Anterior cingulate cortex (tissue), 58 donors: ENCODE measurements around the gene GCNA.

ENCODE experiments used
- DNase-seq, 58 donors: peaks; one replicate each; lab custom pipeline; 2025; lab: John Stamatoyannopoulos, UW

The GCNA gene

DNA sequence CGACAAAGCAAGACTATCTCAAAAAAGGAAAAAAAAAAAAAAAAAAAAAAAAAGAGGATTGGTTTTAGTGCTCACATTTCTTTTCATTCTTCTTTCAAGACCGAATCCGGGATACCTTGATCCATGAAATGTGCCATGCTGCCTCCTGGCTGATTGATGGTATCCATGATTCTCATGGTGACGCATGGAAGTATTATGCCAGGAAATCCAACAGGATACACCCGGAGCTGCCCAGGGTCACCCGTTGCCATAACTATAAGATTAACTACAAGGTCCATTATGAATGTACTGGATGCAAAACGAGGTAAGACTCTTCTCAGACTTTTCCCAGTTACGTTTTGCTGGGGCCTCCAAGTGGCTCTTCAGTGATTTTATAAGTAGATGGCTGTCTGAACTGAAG lies 34.0 kb downstream of the GCNA start:
- DNase-seq, result no peak

GRCh38 chrX:71615056-71615455 lies 36.8 kb downstream of the GCNA start:
- no peak for DNase-seq

GRCh38 chrX:71615954-71616353 lies 37.7 kb downstream of the GCNA start:
- DNase-seq, result no peak

GRCh38 chrX:71616672-71617529 lies 38.7 kb downstream of the GCNA start:
- DNase-seq, result no peak

GRCh38 chrX:71617742-71618141 lies 39.5 kb downstream of the GCNA start:
- DNase-seq, result no peak

GRCh38 chrX:71618303-71618721 lies 40.1 kb downstream of the GCNA start, which contains the start of gene CXCR3:
Gene CXCR3, minus strand, starts transcription at chrX:71618511. Its CDS starts 62 bp downstream, at chrX:71618449.
- no peak for DNase-seq

DNA sequence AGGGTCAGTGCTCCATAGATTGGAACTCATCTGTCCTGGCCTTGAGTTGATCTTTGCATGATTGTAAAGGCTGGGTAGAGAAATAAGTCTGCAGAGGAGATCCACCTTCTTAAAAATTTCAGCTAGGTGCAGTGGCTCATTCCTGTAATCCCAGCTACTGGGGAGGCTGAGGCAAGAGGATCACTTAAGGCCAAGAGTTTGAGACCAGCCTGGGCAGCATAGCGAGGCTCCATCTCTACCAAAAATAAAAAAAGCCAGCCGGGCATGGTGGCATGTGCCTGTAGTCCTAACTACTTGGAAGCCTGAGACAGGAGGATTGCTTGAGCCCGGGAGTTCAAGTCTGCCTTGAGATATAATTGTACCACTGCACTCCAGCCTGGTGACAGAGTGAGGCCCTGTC lies 40.5 kb downstream of the GCNA start:
- no peak for DNase-seq

DNA sequence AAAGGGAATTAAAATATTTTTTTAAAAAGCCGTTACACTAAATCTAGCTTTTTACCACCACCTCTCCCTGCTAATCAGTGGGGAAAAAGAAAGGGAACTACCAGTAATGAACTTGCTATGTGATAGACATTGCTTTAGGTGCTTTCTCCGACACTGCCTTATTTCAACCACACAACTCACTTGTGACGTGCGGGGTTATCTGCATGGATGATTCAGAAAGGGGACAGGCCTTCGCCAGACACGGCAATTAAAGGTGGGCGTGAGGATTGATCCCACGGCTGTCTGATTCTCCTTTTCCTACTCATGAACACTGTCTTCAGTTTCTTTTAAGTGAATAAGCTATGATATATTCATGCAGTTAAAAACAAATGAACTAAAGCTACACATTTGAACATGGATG lies 41.0 kb downstream of the GCNA start:
- DNase-seq, result no peak

GRCh38 chrX:71619986-71620385 lies 41.7 kb downstream of the GCNA start:
- no peak for DNase-seq

DNA sequence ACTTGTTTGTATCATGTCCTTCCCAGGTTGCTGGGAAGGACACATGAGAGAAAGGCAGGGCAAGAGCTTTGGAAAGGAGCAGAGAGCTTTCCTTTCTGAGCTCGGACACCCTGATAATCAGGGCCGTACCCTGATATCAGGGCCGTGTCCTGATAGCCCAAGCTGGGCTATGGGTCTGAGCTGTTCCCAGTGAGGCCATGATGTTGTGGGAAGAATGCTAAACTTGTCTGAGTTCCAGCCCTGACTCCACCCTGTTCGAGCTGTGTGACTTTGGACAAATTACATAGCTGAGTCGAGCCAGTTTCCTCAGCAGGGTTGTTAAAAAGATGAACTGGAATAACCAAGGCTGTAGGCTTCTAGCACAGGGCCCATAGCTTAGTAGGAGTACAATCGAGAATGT lies 43.4 kb downstream of the GCNA start:
- no peak for DNase-seq

DNA sequence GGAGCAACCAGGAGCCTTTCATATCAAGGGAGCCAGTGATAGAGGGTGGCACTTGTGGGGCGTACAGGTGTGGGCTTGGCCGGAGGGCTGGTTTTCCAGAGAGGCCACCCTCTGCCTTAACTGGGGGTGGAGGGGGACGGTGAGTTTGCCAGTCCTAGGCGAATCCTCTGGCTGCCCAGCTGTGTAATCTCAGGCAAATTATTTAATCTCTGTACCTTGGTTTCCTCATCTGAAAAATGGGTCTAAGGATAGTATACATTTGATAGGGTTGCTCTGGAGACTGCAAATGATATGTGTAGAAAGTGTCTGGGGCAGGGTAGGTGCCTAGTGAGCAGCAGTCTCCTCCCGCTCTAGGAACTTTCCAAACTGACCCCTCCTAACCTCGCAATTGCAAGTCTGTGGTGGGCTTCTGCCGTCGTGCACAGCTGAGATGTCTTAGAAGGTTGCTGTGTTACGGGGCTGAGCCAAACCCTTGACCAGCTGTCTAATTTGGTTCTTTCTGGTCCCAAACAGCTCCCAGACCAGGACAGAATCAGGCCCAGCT lies 43.9 kb downstream of the GCNA start:
- no peak for DNase-seq

DNA sequence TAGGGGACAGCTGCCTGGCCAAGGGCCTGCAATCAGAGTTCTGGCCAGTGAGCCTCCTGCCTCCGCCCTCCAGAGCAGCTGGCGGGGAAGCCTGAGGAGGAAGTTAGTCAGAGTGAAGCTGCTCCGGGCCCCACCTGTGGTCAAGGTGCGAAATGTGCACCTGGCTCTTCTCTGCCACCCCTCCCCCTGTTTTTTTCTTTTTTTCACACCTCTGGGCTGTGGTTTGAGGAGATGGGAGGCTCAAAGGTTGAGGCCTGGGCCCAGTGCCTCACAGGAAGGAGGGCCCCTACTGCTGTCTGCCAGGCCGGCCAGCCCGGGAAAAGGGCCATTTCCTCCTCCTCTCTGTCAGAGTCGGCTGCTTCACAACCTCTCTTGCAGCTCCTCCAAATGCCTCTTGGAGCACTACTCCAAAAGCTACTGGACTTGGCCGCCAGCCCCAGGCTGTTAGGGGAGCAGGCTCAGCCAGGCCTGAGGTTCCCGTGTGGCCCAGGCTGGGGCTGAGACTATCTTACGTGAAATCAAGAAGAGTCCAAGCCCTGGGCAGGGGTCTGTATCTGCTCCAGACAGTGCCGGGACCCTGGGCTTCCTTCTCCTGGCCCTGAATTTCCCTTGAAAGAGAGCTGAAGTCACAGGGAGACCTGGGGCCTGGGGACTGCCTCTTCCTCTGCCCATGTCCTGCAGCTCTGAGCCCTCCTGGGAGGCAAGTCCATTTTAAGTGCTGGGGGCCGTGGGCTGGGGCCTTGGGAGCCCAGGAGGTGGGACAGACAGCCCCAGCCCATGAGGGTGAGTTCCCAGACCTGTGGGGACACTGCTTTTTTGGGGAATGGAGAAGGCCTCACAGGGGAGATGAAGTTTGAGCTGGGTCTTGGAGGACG lies 44.6 kb downstream of the GCNA start:
- DNase-seq, result peak in 47 of 58 donors; percentile 3 to 74 (median 38)

DNA sequence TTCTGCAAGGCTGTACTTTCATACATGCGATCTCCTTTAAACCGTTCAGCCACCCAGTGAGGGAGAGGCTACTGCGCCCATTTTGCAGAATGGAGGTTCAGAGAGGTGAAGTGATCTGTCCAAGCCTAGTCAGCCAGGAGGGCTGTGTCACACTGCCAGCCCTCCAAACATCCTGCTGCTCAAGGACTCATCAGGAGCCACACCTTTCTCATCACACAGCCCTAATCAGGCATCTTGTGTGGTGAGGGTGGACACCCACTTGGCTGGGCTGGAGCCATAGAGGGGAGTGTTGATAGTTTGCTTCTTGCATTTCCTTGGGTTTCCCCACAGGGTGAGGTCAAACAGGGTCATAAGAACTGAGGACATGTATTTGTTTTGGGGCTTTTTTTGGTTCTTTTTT lies 45.5 kb downstream of the GCNA start:
- DNase-seq, result no peak

DNA sequence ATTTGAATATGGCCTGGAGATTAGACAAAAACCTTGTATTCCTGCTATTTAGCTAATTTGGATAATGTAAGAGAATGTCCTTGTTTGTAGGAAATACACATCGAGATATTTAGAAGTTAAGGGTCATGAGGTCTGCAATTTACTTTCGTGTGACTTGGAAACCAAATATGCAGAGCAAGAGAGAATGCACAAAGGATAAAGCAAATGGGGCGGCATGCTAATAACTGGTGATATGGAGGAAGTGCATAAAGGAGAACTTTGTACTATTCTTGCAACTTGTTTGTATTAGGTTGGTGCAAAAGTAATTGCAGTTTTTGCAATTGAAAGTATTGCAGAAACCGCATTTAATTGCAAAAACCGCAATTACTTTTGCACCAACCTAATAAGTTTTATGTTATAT lies 47.2 kb downstream of the GCNA start:
- no peak for DNase-seq

DNA sequence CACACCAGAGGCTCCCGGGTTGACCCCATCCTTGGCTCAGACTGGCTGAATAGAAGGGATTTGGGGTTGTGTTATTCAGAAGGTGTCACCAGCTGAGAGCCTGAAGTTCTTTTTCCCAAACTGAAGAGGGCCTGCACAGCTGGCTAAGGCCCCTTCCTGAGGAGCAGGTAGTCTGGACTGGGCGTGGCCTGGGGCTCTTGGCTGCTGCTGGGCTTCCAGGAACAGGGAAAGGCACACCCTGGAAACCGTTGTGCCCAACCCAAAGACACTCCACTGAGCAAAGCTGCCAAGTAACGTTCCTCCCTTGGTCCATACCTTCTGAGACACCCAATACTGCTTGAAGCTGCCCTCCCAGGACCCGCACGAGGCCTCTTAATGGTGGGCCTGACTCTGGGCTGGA lies 48.3 kb downstream of the GCNA start:
- no peak for DNase-seq

DNA sequence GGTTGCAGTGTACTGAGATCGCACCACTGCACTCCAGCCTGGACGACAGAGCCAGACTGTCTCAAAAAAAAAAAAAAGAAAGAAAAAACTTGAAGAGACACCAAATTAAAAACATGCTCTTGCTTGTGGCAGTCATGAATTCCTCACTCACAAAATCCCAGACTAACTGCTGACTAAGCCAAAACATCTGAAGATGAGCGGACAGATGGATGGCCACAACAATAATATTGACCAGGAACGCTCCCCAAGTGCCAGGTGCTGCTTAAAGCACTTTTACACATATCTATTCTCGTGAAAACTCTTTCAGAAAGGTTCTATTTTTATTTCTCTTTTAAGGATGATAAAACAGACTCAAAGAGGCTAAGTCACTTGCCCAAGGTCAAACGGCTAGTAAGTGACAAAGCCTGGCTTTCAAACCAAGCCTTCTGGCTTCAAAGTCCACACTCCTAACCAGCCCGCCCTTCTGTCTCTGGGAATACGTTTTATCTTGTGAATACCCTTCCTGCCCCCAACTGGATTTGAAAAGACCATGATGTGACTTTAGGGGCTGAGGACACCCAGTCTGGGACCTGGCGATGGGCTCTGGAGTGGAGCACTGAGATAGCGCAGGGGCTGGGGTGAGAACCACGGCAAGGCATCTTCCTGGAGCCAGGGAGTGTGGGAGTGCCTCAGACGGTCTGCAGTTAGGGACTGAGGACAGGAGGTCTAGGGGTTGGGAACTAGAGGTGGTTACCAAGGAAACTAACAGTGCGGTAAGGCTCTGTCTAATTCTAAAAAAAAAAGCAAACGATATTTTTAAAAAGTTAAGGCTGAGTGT lies 49.6 kb downstream of the GCNA start:
- DNase-seq, result no peak

DNA sequence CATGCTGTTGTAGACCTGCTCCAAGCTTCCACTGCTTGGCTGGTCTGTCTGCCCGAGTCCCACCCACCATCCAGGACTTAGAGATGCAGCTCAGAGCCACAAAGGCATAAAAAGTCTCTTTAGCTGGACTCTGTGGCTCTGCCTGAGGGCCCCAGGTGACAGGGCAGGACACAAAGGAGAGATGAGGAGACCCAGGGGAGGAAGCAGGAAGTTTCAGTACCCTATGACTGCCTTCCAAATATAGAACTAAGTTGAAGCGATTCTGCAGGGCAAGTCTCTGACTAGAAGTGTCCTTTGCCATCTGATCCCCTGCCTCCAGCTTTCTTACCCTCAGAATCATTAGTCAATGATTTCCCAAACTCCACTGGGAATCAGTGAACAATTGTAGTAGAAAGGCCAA lies 51.2 kb downstream of the GCNA start:
- DNase-seq, result no peak

DNA sequence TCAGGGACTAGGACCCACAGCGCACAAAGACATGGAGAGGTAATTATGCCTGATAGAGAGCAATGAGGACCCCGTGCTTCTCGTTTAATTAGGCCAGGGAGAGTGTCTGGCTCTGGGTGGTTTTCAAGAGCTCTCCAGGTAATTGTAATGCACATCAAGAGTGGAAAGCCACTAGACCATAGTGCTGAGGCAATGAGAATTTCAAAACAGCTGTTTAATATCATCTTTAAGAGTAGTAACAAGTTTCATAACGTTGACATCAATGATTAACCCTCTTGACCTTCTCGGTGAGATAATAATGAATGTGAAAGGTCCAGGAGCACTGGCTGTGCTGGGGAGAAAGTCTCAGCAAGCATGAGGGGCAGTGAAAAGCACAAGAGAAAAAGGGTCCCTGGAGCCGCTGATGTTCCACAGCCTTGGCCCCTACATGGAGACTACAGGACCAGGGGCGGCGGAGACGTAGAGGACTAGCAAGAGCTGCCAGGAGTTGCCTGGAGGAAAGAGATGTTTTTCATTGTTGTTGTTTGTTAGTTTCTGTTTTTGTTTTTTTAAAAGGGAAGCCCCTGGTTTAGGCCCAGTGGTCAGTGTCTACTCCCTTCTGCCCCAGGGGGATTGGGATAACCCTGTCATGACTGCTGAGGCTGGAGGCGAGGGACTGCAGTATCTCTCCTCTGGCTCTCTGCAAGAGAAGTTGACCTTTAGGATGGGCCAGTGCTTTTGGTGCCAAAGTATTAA lies 54.9 kb downstream of the GCNA start:
- no peak for DNase-seq

DNA sequence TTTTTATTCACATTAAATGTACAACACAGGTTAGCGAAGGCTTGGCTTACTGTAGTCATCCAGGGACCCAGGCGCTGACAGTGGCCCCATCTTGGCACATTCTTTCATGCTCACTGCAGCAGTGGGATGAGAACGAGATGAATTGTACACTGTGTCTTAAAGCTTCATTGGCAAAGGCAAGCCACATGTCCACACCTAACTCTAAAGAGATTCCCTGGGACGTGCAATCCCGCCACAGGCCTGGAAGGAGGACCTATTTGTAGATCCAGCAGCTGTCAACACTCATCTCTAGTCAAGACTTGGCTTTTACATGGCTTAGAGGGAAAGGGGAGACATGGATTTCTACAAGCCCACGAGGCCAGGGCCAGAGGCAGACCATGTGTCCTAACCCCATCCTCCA lies 56.1 kb downstream of the GCNA start:
- DNase-seq, result no peak
